K562 (cell line): Measurements from ENCODE around the gene ARL3. TPM values are rescaled to one million over a fixed set of nuclear protein-coding genes. Genes with fewer than 3 reads are reported as not detected.

Source experiments
- AFF4 ChIP-seq: sonication (generic); formaldehyde crosslinking; IDR thresholded peaks from 2 replicates; pipeline ENCODE4 v1.8.0; 2023; ENCODE audit warnings: mild to moderate bottlenecking, missing genetic modification reagents
- ARID1B ChIP-seq: fragments of 450-650 bp; IDR thresholded peaks from 2 replicates; pipeline ENCODE4 v1.6.1; 2016; ENCODE audit warnings: antibody characterized with exemption, mild to moderate bottlenecking, inconsistent platforms
- ATF1 ChIP-seq, 2 experiments: fragments of 450-650 bp in 1 of 2; IDR thresholded peaks; 2 replicates each; pipeline ENCODE4 v1.6.1; 2016; ENCODE audit warnings: missing compliant biosample characterization in 1 of 2, missing genetic modification characterization in 1 of 2
- ATF3 ChIP-seq, 2 experiments: fragments of 450-650 bp in 1 of 2; sonication (generic) in 1 of 2; formaldehyde crosslinking in 1 of 2; IDR thresholded peaks in 1 of 2; conservative IDR thresholded peaks in 1 of 2; 2 replicates each; pipeline versions ENCODE4 v1.6.1 to v1.8.1; 2016 to 2023; ENCODE audit warnings: mild to moderate bottlenecking in 2 of 2, moderate library complexity in 2 of 2, inconsistent platforms in 1 of 2, missing genetic modification reagents in 1 of 2
- CXXC5 ChIP-seq: fragments of 250-450 bp; sonication (Bioruptor Pico); IDR thresholded peaks from 2 replicates; pipeline ENCODE4 v1.8.0; 2022; ENCODE audit warnings: inconsistent platforms, mild to moderate bottlenecking, moderate library complexity
- EZH2 ChIP-seq: IDR thresholded peaks from 2 replicates; pipeline ENCODE4 v1.6.1; 2012; ENCODE audit warnings: low read depth, mild to moderate bottlenecking, inconsistent platforms, low read length, borderline replicate concordance
- FOSL1 ChIP-seq: fragments of 200-800 bp; sonication (Bioruptor generic); conservative IDR thresholded peaks from 2 replicates; pipeline ENCODE4 v1.6.1; 2016; ENCODE audit warnings: missing genetic modification characterization, missing compliant biosample characterization
- KDM1A ChIP-seq, 2 experiments: fragments of 450-650 bp; IDR thresholded peaks; 2 replicates each; pipeline ENCODE4 v1.6.1; 2016; ENCODE audit warnings: mild to moderate bottlenecking in 2 of 2
- LCOR ChIP-seq: sonication (generic); formaldehyde crosslinking; IDR thresholded peaks from 2 replicates; pipeline ENCODE4 v1.8.0; 2022; ENCODE audit warnings: mild to moderate bottlenecking, missing genetic modification reagents
- MNT ChIP-seq, 2 experiments: fragments of 450-650 bp; conservative IDR thresholded peaks; 2 replicates each; pipeline ENCODE4 v1.6.1; 2017; ENCODE audit warnings: mild to moderate bottlenecking in 2 of 2, moderate library complexity in 2 of 2
- RBFOX2 ChIP-seq: fragments of 200-400 bp; formaldehyde crosslinking; IDR thresholded peaks from 2 replicates; pipeline ENCODE4 v1.6.1; 2017; ENCODE audit warnings: low read depth, mild to moderate bottlenecking, low read length, moderate library complexity
- SOX6 ChIP-seq: fragments of 450-650 bp; IDR thresholded peaks from 2 replicates; pipeline ENCODE4 v1.6.1; 2014; ENCODE audit warnings: mild to moderate bottlenecking
- SRSF9 ChIP-seq: fragments of 200-400 bp; formaldehyde crosslinking; IDR thresholded peaks from 2 replicates; pipeline ENCODE4 v1.6.1; 2017; ENCODE audit warnings: low read depth, low read length, borderline replicate concordance
- TAF9B ChIP-seq: fragments of 450-650 bp; IDR thresholded peaks from 2 replicates; pipeline ENCODE4 v1.6.1; 2018; ENCODE audit warnings: mild to moderate bottlenecking; ENCODE audit not compliant: partially characterized antibody
- TAL1 ChIP-seq: fragments of 450-650 bp; IDR thresholded peaks from 2 replicates; pipeline ENCODE4 v1.6.1; 2016; ENCODE audit warnings: mild to moderate bottlenecking
- ZBTB33 ChIP-seq: sonication (generic); formaldehyde crosslinking; IDR thresholded peaks from 2 replicates; pipeline ENCODE4 v1.8.1; 2023; ENCODE audit warnings: mild to moderate bottlenecking, missing genetic modification reagents
- ZNF589 ChIP-seq: fragments of 200-800 bp; sonication (Bioruptor generic); IDR thresholded peaks from 2 replicates; pipeline ENCODE4 v1.6.1; 2016; ENCODE audit warnings: low read depth, missing genetic modification characterization, missing compliant biosample characterization
- ZNF764 ChIP-seq: fragments of 250-450 bp; sonication (Bioruptor Pico); IDR thresholded peaks from 2 replicates; pipeline ENCODE4 v1.4.0; 2020; ENCODE audit warnings: low read depth, mild to moderate bottlenecking, moderate library complexity
- polyA plus RNA-seq, 8 experiments: library from polyadenylated mRNA; depleted of rRNA in 4 of 8; stranded (reverse) in 5 of 8; unstranded in 3 of 8; fragments of >200 nt; fragmentation: Nextera tagmentation in 2 of 8; fragmentation: Illumina TruSeq in 1 of 8; extraction: Ambion mirVana in 2 of 8; extraction: Trizol in 1 of 8; gene quantifications; 2 replicates each; pipeline versions ENCODE4 v1.2.1 to v1.2.3, GENCODE V29; 2011 to 2014; ENCODE audit warnings: inconsistent platforms in 1 of 8, missing spikeins in 1 of 8
- total RNA-seq, 7 experiments: library from RNA; depleted of rRNA in 6 of 7; stranded (reverse); fragments of >200 nt in 6 of 7; fragmentation: Illumina TruSeq in 2 of 7; extraction: Trizol in 2 of 7; gene quantifications; 2 replicates each; pipeline versions ENCODE4 v1.2.1 to v1.2.3, GENCODE V29; 2011 to 2021; ENCODE audit warnings: low replicate concordance in 1 of 7

ARL3 gene
- total and polyA plus RNA-seq, 9 of the 15 experiments (the other 6 are each of a cell fraction or from before 2014, with no cell fraction given) = 2.9 to 8.9 (median 4.8) TPM

- TF ChIP-seq TAF9B (peak; percentile 41), EZH2 (no peak), FOSL1 (tag) (peak; percentile 96), SRSF9 (no peak), ATF3 (IDR thresholded peaks at IDR 0.05) (peak; percentile 91), ATF3 (CRISPR knock-in tag; conservative IDR thresholded peaks at IDR 0.05) (no peak), TAL1 (0 out of 2 replicates have a peak, but pooled peaks have one; percentile 13), LCOR (peak; percentile 66; the same call in 1 of the 2 replicates), KDM1A (IDR thresholded peaks at IDR 0.05) (peak; percentile 18 to 42; a peak in 3 of 4 replicates), ZBTB33 (CRISPR knock-in tag) (no peak), ZNF589 (CRISPR knock-in tag) (peak; percentile 35; the same call in 1 of the 2 replicates), MNT (conservative IDR thresholded peaks at IDR 0.05) (peak; percentile 50 to 60; a peak in 3 of 4 replicates), ARID1B (peak; percentile 72), ATF1 (CRISPR knock-in tag; IDR thresholded peaks at IDR 0.05) (no peak), ATF1 (tag; IDR thresholded peaks at IDR 0.05) (0 out of 2 replicates have a peak, but pooled peaks have one; percentile 27), AFF4 (CRISPR knock-in tag) (0 out of 2 replicates have a peak, but pooled peaks have one; percentile 23), SOX6 (no peak; the same call in 1 of the 2 replicates), CXXC5 (peak; percentile 50), ZNF764 (CRISPR knock-in tag) (no peak), RBFOX2 (peak; percentile 83)
Observed at GRCh38 chr10:102645741-102646609, 68.2 kb downstream of the ARL3 start (continued).
